Limb (tissue), 2 donors: Measurements from ENCODE around the gene PRR19.
"Not testable (repeated sequence)": the region's sequence is repeated elsewhere in the genome, so short reads cannot be mapped to it uniquely, and the experiment has no call there.

Experiments used
- DNase-seq, 2 donors: peaks; one replicate each; pipeline ENCODE4 v3.0.0-alpha.2; 2016; ENCODE audit errors: extremely low spot score in 2 of 2

PRR19 gene

GRCh38 chr19:42301646-42302203 lies at the start of gene PRR19:
PRR19 (plus strand) TSS chr19:42302132; CDS start chr19:42309585, 7,453 bp downstream.
- DNase-seq, result no peak

GRCh38 chr19:42252365-42253244 lies 49.3 kb upstream of the PRR19 start:
- peak; percentile 69 to 84 for DNase-seq

- DNase-seq, result peak; percentile 35 to 81
Observed at GRCh38 chr19:42253245-42254088, 48.5 kb upstream of the PRR19 start.

- DNase-seq, result peak; percentile 78 to 90
Observed at GRCh38 chr19:42254089-42254849, 47.7 kb upstream of the PRR19 start.

GRCh38 chr19:42254850-42255765 lies 46.8 kb upstream of the PRR19 start, which contains the start of gene ERF:
ERF (minus strand) TSS chr19:42255128; CDS start chr19:42254999, 129 bp downstream.
- DNase-seq, result peak; percentile 91 to 99

- DNase-seq, result peak; percentile 69 to 77
Observed at GRCh38 chr19:42255766-42256745, 45.9 kb upstream of the PRR19 start.

- not testable (repeated sequence) for DNase-seq
Observed at GRCh38 chr19:42257842-42258241, 44.1 kb upstream of the PRR19 start.

GRCh38 chr19:42261763-42262162 lies 40.2 kb upstream of the PRR19 start:
- DNase-seq, result no peak

- DNase-seq, result peak in 1 of 2 donors; percentile 14
Observed at GRCh38 chr19:42266105-42266504, 35.8 kb upstream of the PRR19 start.

- not testable (repeated sequence) for DNase-seq
Observed at GRCh38 chr19:42266928-42267603, 34.9 kb upstream of the PRR19 start.

GRCh38 chr19:42267644-42268141 lies 34.2 kb upstream of the PRR19 start:
- no peak for DNase-seq

- peak; percentile 99 to 100 for DNase-seq
Observed at GRCh38 chr19:42268142-42268703, 33.7 kb upstream of the PRR19 start.

- DNase-seq, result peak; percentile 100
Observed at GRCh38 chr19:42268704-42269477, 33.0 kb upstream of the PRR19 start, which contains the start of gene CIC. CIC (plus strand) TSS chr19:42269252; CDS start chr19:42271784, 2,532 bp downstream.

- DNase-seq, result peak in 1 of 2 donors; percentile 38
Observed at GRCh38 chr19:42269478-42270345, 32.2 kb upstream of the PRR19 start.

- peak in 1 of 2 donors; percentile 38 for DNase-seq
Observed at GRCh38 chr19:42270346-42271044, 31.4 kb upstream of the PRR19 start.
